ENCODE measurements around the gene ABHD18. TPM values are rescaled to one million over a fixed set of nuclear protein-coding genes. Genes with fewer than 3 reads are reported as not detected.
"Not testable (repeated sequence)": the region's sequence is repeated elsewhere in the genome, so short reads cannot be mapped to it uniquely, and the experiment has no call there.

Gene ABHD18
- total RNA-seq, result 4.1 and 5.4 TPM in 2 replicates

GRCh38 chr4:127965062-127965802, at the start of gene ABHD18, which contains the start of gene MFSD8:
ABHD18 (plus strand) TSS chr4:127965406; CDS start chr4:127982956, 17,550 bp downstream.
MFSD8 (minus strand) TSS chr4:127965173; CDS start chr4:127965133, 40 bp downstream.
- DNase-seq (ENCODE audit: low read depth in 2 of 2), result peak; percentile 98 to 100

- no peak for DNase-seq (ENCODE audit: low read depth in 2 of 2)
Observed at GRCh38 chr4:127916512-127916911, 48.7 kb upstream of the ABHD18 start.

GRCh38 chr4:127917151-127917550, 48.1 kb upstream of the ABHD18 start:
- DNase-seq (ENCODE audit: low read depth in 2 of 2), result no peak

- no peak for DNase-seq (ENCODE audit: low read depth in 2 of 2)
Observed at GRCh38 chr4:127920521-127920920, 44.7 kb upstream of the ABHD18 start.

GRCh38 chr4:127922226-127922625, 43.0 kb upstream of the ABHD18 start:
- DNase-seq (ENCODE audit: low read depth in 2 of 2), result no peak

GRCh38 chr4:127925720-127926119, 39.5 kb upstream of the ABHD18 start:
- not testable (repeated sequence) for DNase-seq (ENCODE audit: low read depth in 2 of 2)

- no peak for DNase-seq (ENCODE audit: low read depth in 2 of 2)
Observed at GRCh38 chr4:127930175-127930574, 35.0 kb upstream of the ABHD18 start.

- not testable (repeated sequence) for DNase-seq (ENCODE audit: low read depth in 2 of 2)
Observed at GRCh38 chr4:127931836-127932235, 33.4 kb upstream of the ABHD18 start.

GRCh38 chr4:127936974-127937373, 28.2 kb upstream of the ABHD18 start:
- DNase-seq (ENCODE audit: low read depth in 2 of 2), result no peak

GRCh38 chr4:127957105-127957504, 8.1 kb upstream of the ABHD18 start:
- DNase-seq (ENCODE audit: low read depth in 2 of 2), result no peak

- DNase-seq (ENCODE audit: low read depth in 2 of 2), result no peak
Observed at GRCh38 chr4:127959794-127960193, 5.4 kb upstream of the ABHD18 start.

GRCh38 chr4:127963633-127964398, 1.4 kb upstream of the ABHD18 start:
- DNase-seq (ENCODE audit: low read depth in 2 of 2), result not testable (repeated sequence)

- not testable (repeated sequence) for DNase-seq (ENCODE audit: low read depth in 2 of 2)
Observed at GRCh38 chr4:127964426-127965061, 662 bp upstream of the ABHD18 start.

GRCh38 chr4:127965803-127966175, 583 bp downstream of the ABHD18 start:
- DNase-seq (ENCODE audit: low read depth in 2 of 2), result peak in 1 of 2 donors; percentile 17

- no peak for DNase-seq (ENCODE audit: low read depth in 2 of 2)
Observed at GRCh38 chr4:127967141-127967775, 2.1 kb downstream of the ABHD18 start.

- peak in 1 of 2 donors; percentile 53 for DNase-seq (ENCODE audit: low read depth in 2 of 2)
Observed at GRCh38 chr4:127968586-127968985, 3.4 kb downstream of the ABHD18 start.

- DNase-seq (ENCODE audit: low read depth in 2 of 2), result not testable (repeated sequence)
Observed at GRCh38 chr4:127970925-127971324, 5.7 kb downstream of the ABHD18 start.

GRCh38 chr4:127975121-127975770, 10.0 kb downstream of the ABHD18 start:
- no peak for DNase-seq (ENCODE audit: low read depth in 2 of 2)

- DNase-seq (ENCODE audit: low read depth in 2 of 2), result no peak
Observed at GRCh38 chr4:127978930-127979329, 13.7 kb downstream of the ABHD18 start.

- DNase-seq (ENCODE audit: low read depth in 2 of 2), result no peak
Observed at GRCh38 chr4:127982445-127982844, 17.2 kb downstream of the ABHD18 start.

- DNase-seq (ENCODE audit: low read depth in 2 of 2), result peak in 1 of 2 donors; percentile 33
Observed at GRCh38 chr4:127985989-127986388, 20.8 kb downstream of the ABHD18 start.

Data from lung microvascular endothelial cell (primary cell).